NAMALWA (cell line): ENCODE data around the gene CFB.
"Not testable (repeated sequence)": the region's sequence is repeated elsewhere in the genome, so short reads cannot be mapped to it uniquely, and the experiment has no call there.

Experiments
- DNase-seq: peaks from one replicate; pipeline ENCODE4 v3.0.0-alpha.2; 2015; ENCODE audit warnings: low spot score

The CFB gene

GRCh38 chr6:31911826-31912585 lies 33.9 kb upstream of the CFB start:
- no peak for DNase-seq

GRCh38 chr6:31915351-31915750 lies 30.5 kb upstream of the CFB start:
- DNase-seq = no peak

GRCh38 chr6:31915756-31916155 lies 30.1 kb upstream of the CFB start:
- DNase-seq = no peak

- DNase-seq = no peak
These were observed 27.7 kb upstream of the CFB start for GRCh38 chr6:31918069-31918720.

- DNase-seq = no peak
These were observed 26.1 kb upstream of the CFB start for GRCh38 chr6:31919624-31920303.

- DNase-seq = no peak
These were observed 25.1 kb upstream of the CFB start for GRCh38 chr6:31920811-31921210.

GRCh38 chr6:31922942-31923341 lies 23.0 kb upstream of the CFB start:
- peak; percentile 51 for DNase-seq

GRCh38 chr6:31927242-31927862 lies 18.5 kb upstream of the CFB start, which contains the start of gene C2:
TSS of gene C2 (plus strand) at chr6:31927717. CDS start at chr6:31927753, 36 bp downstream.
- DNase-seq = no peak

GRCh38 chr6:31927863-31928671 lies 17.8 kb upstream of the CFB start:
- DNase-seq = no peak

- no peak for DNase-seq
These were observed 17.3 kb upstream of the CFB start for GRCh38 chr6:31928672-31928939.

GRCh38 chr6:31930962-31931361 lies 14.9 kb upstream of the CFB start:
- DNase-seq = no peak

- not testable (repeated sequence) for DNase-seq
These were observed 13.8 kb upstream of the CFB start for GRCh38 chr6:31932137-31932536.

GRCh38 chr6:31933537-31933936 lies 12.4 kb upstream of the CFB start:
- no peak for DNase-seq

GRCh38 chr6:31935021-31935420 lies 10.9 kb upstream of the CFB start:
- DNase-seq = no peak

- no peak for DNase-seq
These were observed 10.1 kb upstream of the CFB start for GRCh38 chr6:31935823-31936222.

- no peak for DNase-seq
These were observed 5.6 kb upstream of the CFB start for GRCh38 chr6:31940256-31940664.

GRCh38 chr6:31943742-31944141 lies 2.2 kb upstream of the CFB start:
- no peak for DNase-seq

GRCh38 chr6:31945154-31945506 lies 765 bp upstream of the CFB start:
- DNase-seq = no peak

- DNase-seq = no peak
These were observed 533 bp downstream of the CFB start for GRCh38 chr6:31946370-31946885.

GRCh38 chr6:31947070-31947675 lies 1.3 kb downstream of the CFB start:
- DNase-seq = no peak

- no peak for DNase-seq
These were observed 2.0 kb downstream of the CFB start for GRCh38 chr6:31947864-31948263.
